Stimulated activated CD4-positive, alpha-beta T cell treated with anti-CD3 and anti-CD28 coated beads, Interleukin-4, amount 100 ng/mL, for 1 hour (primary cell): ENCODE measurements around the gene RHD.
"Not testable (repeated sequence)": the region's sequence is repeated elsewhere in the genome, so short reads cannot be mapped to it uniquely, and the experiment has no call there.

Experiments
- DNase-seq: peaks from one replicate; pipeline ENCODE4 v3.0.0-alpha.2; 2020

Gene RHD

DNA sequence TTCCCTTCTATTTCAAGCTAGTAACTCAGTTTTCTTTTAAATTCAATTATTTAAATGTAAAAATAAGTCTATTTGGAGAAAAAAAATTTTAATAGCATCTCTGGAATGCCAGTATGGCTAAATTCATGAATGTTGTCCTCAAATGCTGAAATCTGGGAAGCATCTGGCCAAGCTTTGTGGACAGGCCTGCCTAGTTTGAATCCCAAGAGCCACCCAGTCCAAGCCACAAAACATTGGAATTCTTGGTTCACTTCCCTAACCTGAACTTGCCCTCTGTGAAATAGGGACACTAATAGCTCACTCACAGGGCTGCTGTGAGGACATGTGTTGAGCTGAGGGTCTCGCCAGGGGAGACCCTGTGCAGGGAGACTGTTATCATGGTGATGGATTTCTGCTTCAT is 37.2 kb downstream of the RHD start:
- DNase-seq, result not testable (repeated sequence)

- DNase-seq, result not testable (repeated sequence)
Measured at GRCh38 chr1:25312806-25313470, 40.6 kb downstream of the RHD start.

GRCh38 chr1:25320314-25320938 is 48.1 kb downstream of the RHD start:
- DNase-seq, result not testable (repeated sequence)

GRCh38 chr1:25322127-25322526 is 49.8 kb downstream of the RHD start:
- not testable (repeated sequence) for DNase-seq

- not testable (repeated sequence) for DNase-seq
Measured at GRCh38 chr1:25324407-25324806, 52.1 kb downstream of the RHD start.

GRCh38 chr1:25327864-25328790 is 55.8 kb downstream of the RHD start:
- not testable (repeated sequence) for DNase-seq

GRCh38 chr1:25328791-25329185 is 56.5 kb downstream of the RHD start:
- not testable (repeated sequence) for DNase-seq

GRCh38 chr1:25329336-25329735 is 57.0 kb downstream of the RHD start:
- not testable (repeated sequence) for DNase-seq

- not testable (repeated sequence) for DNase-seq
Measured at GRCh38 chr1:25329950-25330349, 57.6 kb downstream of the RHD start.

GRCh38 chr1:25336922-25337354 is 64.6 kb downstream of the RHD start:
- DNase-seq, result peak; percentile 8

GRCh38 chr1:25337483-25338187 is 65.3 kb downstream of the RHD start:
- DNase-seq, result not testable (repeated sequence)

DNA sequence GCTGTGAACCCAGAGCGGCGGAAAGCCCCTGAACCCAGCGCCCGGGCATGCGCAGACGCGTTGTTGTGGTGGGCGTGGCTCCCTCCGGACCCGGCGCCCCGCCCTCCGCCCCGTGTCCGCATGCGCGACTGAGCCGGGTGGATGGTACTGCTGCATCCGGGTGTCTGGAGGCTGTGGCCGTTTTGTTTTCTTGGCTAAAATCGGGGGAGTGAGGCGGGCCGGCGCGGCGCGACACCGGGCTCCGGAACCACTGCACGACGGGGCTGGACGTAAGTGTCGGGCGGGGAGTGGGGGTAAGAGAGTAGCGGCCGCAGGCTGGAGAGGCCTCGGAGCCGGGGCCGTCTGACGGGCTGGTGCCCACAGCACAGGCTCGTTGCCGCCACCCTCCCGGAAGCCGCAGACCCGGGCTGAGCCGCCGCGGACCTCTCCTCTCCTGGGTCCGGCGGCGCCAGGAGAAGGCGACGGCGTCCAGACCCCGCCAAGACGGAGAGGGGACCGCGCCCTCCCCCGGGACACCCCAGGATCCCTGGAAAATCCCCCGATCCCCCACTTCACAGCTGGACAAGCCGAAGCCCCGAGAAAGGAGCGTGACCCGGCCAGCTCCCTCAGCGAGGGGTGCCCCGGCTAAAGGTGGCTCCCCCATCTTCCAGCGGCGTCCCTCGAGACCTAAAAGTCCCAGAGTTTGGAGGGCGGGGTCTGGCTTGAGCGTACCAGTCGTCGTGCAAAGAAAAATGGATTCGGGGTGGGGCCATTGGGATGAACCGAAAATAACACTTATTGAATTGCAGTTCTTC is 66.1 kb downstream of the RHD start, which contains the start of gene TMEM50A:
TMEM50A (plus strand) TSS at position 147 of the 794 bp plus-strand sequence. CDS start 2,153 bp downstream, outside the sequence.
- peak; percentile 89 for DNase-seq

DNA sequence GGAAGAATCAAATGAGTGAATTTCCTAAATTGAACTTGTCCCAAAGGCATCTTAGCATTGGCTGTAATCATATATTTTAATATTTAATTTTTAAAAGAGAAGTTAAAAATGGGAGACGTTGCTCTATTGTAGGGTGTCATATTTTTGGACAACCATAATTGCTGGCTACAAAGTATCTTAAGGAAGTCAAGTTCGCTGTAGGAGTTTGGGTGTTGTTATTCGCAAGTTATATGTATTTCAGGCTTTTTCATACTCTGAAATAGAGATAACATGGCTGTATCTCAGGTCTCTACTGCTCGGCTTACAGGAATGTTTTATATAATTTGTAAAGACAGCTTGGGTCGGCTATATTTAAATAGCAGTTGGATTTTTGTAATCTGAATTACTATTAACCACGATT is 66.7 kb downstream of the RHD start:
- DNase-seq, result no peak

DNA sequence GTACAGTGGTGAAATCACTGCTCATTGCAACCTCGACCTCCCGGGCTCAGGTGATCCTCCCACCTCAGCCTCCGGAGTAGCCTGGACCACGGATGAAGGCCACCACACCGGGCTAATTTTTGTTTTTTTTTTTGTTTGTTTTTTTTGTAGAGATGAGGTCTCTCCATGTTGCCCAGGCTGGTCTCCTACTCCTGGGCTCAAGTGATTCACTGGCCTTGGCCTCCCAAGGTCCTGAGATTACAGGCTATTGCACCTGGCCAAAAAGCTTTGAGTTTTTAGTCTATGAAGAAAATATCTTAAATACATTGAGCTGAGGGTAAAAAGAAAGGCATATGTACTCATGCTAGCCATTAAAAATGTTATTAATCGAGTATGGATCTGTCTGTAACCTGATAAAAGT is 69.4 kb downstream of the RHD start:
- no peak for DNase-seq

DNA sequence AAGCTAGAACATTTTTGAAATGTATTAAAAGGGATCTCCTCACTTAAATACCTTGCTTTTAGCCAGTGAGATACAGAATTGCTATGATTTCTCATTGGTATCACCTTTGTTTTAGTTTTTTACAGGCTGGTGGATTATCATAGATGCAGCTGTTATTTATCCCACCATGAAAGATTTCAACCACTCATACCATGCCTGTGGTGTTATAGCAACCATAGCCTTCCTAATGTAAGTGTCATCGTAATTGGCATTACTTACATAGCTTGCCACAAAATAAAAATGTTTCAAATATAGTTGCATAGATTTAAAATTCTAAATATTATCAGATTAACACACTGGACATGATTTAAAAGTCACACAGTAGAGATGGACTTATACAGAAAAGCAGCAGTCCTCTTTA is 70.5 kb downstream of the RHD start:
- no peak for DNase-seq

DNA sequence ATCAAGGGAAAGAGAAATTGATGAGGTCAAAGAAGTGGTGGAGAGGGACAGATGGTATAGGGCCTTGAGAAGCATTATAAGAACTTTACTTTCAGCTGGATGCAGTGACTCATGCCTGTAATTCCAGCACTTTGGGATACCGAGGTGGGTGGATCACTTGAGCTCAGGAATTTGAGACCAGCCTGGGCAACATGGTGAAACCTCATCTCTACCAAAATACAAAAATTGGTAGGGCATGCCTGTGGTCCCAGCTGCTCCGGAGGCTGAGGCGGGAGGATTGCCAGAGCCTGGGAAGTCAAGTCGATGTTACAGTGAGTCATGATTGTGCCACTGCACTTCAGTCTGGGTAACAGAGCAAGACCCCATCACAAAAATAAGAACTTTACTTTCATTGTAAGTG is 71.6 kb downstream of the RHD start:
- no peak for DNase-seq

DNA sequence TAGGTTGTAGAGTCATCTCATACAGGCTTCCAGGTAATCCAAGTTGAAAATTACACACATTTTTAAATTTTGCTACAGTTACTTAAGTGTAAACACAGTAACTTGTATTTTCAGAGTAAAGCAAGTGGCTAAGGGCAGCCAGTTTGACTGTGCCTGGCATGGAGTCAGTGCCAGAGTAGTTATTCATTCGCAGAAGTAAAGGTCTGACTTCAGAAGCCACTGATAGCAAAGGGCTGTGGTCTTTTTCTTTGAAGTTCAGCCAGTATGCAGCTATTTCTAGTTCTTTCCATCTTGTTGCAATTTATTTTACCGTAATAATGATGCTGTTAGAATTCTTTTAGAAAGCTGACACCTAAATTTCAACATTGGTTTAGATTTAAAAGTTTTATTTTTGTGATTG is 75.2 kb downstream of the RHD start:
- no peak for DNase-seq

DNA sequence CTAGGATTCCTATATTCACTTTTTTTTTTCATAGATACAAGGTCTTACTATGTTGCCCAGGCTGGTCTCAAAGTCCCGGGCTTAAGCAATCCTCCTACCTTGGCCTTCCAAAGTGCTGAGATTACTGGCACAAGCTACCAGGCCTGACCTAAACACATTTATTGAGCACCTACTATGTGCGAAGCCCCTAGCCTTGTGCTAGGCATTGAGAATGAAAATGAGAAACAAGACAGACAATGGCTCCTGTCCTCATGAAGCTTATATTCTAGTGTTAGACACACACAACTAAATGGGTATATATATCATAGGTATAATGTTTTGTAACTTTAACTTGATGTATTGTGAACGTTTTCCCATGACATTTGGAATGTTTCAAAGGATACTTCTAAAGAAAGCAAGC is 77.3 kb downstream of the RHD start:
- DNase-seq, result no peak

DNA sequence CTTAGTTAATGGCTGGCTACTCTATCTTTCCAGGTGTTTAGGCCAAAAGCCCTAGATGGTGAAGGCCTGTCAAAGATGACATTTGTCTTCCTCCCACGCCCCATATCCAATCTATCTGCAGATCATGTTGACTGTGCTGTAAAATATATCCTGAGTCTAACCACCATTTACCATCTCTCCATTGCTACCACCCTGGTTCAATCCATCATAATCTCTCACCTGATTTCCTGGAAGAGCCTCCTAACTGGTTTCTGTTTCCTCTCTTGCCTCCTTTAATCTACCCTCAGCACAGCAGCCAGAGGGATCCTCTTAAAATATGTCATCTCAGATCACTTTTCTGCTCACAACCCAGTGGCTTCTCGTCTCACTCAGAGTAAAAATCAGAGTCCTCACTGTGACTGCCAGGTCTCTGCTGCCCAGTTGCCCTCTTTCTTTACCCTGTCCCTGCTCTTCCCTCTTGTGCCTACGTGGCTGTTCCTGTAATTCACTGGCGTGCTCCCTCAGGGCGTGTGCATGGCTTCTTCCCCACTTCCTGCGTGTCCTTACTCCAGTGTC is 83.6 kb downstream of the RHD start:
- no peak for DNase-seq

DNA sequence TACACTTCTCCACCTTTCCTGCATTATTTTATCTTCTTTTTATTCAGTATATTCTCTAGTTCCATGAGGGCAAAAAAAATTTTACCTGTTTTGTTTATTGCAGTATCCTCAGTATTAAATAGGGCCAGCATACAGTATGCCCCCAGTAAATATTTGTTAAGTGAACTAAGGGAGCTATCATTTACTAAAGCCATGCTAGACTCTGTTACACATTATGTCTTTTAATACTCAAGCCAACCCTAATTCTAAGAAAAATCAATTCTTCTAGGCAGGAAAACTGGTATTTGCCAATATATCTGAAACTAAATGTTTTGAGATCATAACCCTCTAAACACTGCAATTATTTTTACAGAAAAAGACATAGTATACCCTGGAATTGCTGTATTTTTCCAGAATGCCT is 84.1 kb downstream of the RHD start:
- DNase-seq, result no peak

- DNase-seq, result no peak
Measured at GRCh38 chr1:25356848-25357247, 84.5 kb downstream of the RHD start.
